Measurements from ENCODE around the gene ACTC1. TPM values are rescaled to one million over a fixed set of nuclear protein-coding genes. Genes with fewer than 3 reads are reported as not detected.

Gene ACTC1
- polyA plus RNA-seq, 1 donor (not counting 4 experiments of a cell fraction or from before 2014, with no cell fraction given), result not detected

- no peaks in the 10 kb centered on the region for H3K9me3 ChIP-seq (ENCODE audit: control insufficient read depth, low read depth, low read length)
- no peaks in the 10 kb centered on the region for H3K79me2 ChIP-seq (ENCODE audit: control insufficient read depth, insufficient read depth, low read length)
- H3K4me3 ChIP-seq (ENCODE audit: control insufficient read depth in 2 of 3, extremely low read depth in 1 of 3, insufficient read depth in 2 of 3, low read depth in 1 of 3, low read length in 3 of 3), result no peak overlapping the region
- no peaks in the 10 kb centered on the region for H3K9me1 ChIP-seq (ENCODE audit: control insufficient read depth, extremely low read depth, insufficient read depth, low read length)
- H3K4me1 ChIP-seq (ENCODE audit: control insufficient read depth, extremely low read depth, insufficient read depth, low read length), result no peaks in the 10 kb centered on the region
- no peak overlapping the region for H3K4me2 ChIP-seq (ENCODE audit: control insufficient read depth, extremely low read depth, insufficient read depth, low read depth, low read length)
- FAIRE-seq (no peak), DNase-seq (ENCODE audit: low read depth, low spot score) (no peak)
- no peak overlapping the region for H2AFZ ChIP-seq (ENCODE audit: control insufficient read depth, low read length)
- H3K9ac ChIP-seq (ENCODE audit: control insufficient read depth, extremely low read depth, insufficient read depth, low read length), result no peak overlapping the region
- dilution Hi-C loops (cut with MboI; ENCODE audit: extremely low pct_ligation_motif_present, low sequenced_read_pairs), result no loop called here
- no peaks in the 10 kb centered on the region for H3K36me3 ChIP-seq (ENCODE audit: control insufficient read depth in 2 of 2, extremely low read depth in 1 of 2, insufficient read depth in 2 of 2, low read length in 2 of 2)
- peaks cover 9% of the 10 kb centered on the region for H3K27me3 ChIP-seq (ENCODE audit: control insufficient read depth, extremely low read depth, insufficient read depth, low read length)
- TF ChIP-seq EZH2 (IDR thresholded peaks at IDR 0.05; ENCODE audit: low read length), result no peak
- TF ChIP-seq CTCF (optimal IDR thresholded peaks at IDR 0.05 in 1 of 3, IDR thresholded peaks at IDR 0.05 in 1 of 3, conservative IDR thresholded peaks at IDR 0.05 in 1 of 3; ENCODE audit: extremely low read depth in 1 of 3, insufficient read depth in 2 of 3, low read length in 3 of 3), result no peak
- H3K27ac ChIP-seq (ENCODE audit: control insufficient read depth, insufficient read depth, low read length), result no peak overlapping the region
- H4K20me1 ChIP-seq (ENCODE audit: control insufficient read depth, extremely low read depth, insufficient read depth, low read length), result no peaks in the 10 kb centered on the region
Measured at GRCh38 chr15:34749691-34750090, 45.7 kb downstream of the ACTC1 start.

Other genes with a start within 250 kb of the ACTC1 start
- 33.8 to 49.5 TPM (median 44.6 TPM) in 3 replicates for gene GOLGA8B, start 211.9 kb downstream of the ACTC1 start, polyA plus RNA-seq
- gene GJD2, start 40.6 kb downstream of the ACTC1 start, polyA plus RNA-seq, result not detected in 3 replicates
- gene AQR, start 174.2 kb upstream of the ACTC1 start, polyA plus RNA-seq, result 23.5 to 28.2 TPM (median 23.9 TPM) in 3 replicates
- 22.2 to 35.9 TPM (median 25.1 TPM) in 3 replicates for gene ZNF770, start 192.7 kb upstream of the ACTC1 start, polyA plus RNA-seq

Data from keratinocyte (primary cell).